HG03442 (cell line): ENCODE results near the gene FARS2.

Experiments
- ATAC-seq: cut with Tn5 transposase; IDR thresholded peaks from one replicate; pipeline ENCODE4 v1.9.1; 2021; ENCODE audit warnings: mild to moderate bottlenecking, moderate library complexity; ENCODE audit not compliant: unreplicated experiment

FARS2 gene

DNA sequence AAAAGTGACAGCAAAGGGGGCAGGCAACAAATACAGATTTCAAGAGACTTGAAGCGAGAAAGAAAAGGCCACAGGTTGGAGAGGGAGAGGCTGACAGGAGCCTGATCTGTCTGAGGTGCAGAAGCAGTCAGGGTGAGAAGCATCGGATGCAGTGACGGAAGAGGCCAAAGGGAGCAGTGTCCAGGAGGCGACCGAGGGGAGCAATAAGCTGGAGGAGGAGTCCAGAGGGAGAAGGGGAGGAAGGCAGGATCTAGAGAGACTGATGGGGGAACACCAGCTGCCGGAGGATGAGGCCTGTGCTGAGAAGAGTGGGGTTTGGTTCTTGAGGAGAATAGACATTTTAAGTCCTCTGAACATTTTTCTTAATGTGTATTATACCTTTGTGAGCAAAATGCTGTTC lies 23.8 kb downstream of the FARS2 start:
- ATAC-seq: no peak

DNA sequence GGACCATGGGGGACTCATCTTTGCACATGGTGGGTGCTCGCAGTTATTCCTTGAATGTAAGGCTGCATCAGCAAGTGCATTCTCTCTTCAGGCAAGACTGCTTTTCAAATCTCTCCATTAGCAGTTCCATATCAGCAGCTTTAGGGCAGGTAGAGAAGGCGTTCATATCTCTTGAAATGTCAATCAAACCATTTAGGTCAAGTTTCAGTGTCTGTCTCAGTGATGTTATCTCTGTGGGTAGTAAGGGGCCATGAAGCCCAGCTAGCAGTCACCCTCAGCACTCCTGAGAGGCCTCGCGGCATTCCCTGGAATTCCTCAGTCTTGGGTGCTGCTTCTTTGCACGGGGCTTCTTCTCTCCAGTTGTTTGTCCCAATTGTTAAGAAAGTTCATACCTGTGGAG lies 24.2 kb downstream of the FARS2 start:
- ATAC-seq: no peak

DNA sequence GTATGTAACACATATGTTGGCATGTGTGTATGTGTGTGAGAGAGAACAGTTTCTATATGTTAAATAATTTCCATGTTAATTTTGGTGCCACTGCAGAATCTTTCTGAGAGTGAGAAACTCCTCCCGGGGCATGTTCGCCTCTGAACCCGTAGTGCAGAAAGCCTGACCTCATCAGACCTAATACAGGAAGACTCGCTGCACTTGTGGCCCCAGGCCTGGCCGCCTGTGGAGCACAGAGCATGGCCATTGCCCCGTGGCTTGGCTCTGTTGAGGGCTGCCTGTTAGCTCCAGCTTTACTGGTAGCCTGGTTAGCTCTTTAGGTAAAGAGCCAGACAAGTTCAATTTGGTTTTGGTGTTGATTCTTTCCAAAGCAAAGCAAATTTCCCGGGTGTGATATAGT lies 25.5 kb downstream of the FARS2 start:
- no peak for ATAC-seq

DNA sequence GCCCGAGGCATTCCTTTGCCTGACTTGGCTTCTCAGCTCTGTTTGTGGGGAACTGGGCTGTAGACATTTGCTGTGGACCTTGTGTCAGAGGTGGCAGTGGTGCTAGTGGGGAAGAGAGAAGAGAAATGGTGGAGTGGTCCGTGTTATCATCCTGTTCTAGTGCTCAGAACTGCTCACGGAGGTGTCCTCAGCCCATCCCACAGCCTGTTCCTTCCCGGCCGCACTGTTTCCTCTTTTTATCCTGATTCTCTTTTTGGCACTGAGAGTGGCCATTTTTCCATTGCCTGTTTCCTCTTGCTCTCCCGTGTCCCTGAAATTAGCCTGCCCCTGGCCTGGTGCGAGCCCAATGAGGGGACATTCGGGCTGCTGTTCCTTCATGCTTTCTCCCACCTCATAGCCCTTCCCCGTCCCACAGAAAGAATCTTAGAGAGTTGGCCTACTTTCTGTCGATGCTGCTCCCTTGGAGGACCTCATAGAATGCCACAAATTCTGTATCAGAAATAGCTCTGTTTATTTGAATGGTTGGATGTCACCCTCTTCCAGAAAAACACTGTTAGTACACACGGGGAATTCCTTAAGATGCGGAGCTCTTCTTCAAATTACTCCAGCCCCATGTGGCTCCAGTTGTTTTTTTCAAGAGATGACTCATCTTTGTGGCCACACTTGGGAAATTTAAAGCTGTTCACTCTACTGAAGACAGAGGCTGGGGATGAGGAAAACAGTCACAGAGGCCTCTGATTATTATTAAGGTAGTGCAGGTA lies 26.1 kb downstream of the FARS2 start:
- ATAC-seq: no peak

DNA sequence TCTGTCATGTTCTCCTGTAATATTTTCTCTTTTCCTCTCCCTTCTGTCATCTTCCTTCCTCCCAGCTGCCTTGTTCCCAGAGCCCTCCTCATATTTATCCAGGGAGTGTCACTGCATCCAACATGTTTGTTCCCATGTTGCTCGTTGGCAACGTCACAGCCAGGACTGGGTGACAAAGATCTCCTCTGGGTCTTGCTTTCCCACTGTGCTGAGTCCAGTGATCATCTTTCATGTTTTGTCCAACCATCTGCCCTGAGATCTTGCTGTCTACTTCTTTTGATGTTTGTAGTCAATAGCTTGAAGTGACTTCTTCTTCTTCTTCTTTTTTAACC lies 26.6 kb downstream of the FARS2 start:
- no peak for ATAC-seq

GRCh38 chr6:5290097-5290496 lies 28.8 kb downstream of the FARS2 start:
- ATAC-seq: no peak

- no peak for ATAC-seq
Observed at GRCh38 chr6:5290500-5290899, 29.2 kb downstream of the FARS2 start.

- ATAC-seq: no peak
Observed at GRCh38 chr6:5292154-5292553, 30.8 kb downstream of the FARS2 start.

- no peak for ATAC-seq
Observed at GRCh38 chr6:5293692-5294091, 32.4 kb downstream of the FARS2 start.

DNA sequence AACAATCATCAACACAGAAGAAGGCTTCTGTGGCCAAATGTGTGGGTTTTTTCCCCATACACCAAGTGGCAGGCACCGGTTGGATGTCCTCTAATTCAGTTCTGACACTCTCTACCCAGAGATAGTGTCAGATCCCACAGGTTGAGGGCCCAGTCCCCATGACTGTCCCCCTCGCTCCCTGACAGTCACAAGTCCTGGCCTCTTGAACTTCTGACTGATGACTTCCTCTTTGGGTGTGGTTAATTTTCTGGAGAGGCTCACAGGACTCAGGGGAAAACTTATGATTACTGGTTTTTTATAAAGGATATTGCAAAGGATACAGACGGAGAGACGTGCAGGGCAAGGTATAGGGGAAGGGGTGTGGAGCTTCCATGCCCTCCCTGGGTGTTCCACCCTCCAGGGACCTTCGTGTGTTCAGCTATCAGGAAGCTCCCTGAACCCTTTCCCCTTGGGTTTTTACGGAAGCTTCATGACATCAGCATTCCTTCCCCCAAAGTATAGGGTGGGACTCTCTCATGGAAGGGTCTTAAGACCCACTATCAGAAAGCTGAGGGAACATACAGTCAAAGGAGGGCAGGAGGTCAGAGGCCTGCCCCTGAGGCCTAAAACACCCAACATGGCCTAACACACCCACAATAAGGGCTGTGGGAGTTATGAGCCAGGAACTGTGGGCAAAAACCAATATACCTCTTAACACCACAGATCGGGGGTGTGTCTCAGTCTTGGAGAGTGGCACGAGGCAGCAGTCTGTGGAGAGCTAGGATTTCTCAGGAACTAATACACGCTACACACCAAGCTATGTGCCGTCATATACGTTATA lies 33.3 kb downstream of the FARS2 start:
- peak; percentile 43 for ATAC-seq

GRCh38 chr6:5295623-5296022 lies 34.3 kb downstream of the FARS2 start:
- ATAC-seq: no peak

GRCh38 chr6:5300206-5300764 lies 39.0 kb downstream of the FARS2 start:
- ATAC-seq: no peak

GRCh38 chr6:5302220-5302946 lies 41.1 kb downstream of the FARS2 start:
- peak; percentile 83 for ATAC-seq

DNA sequence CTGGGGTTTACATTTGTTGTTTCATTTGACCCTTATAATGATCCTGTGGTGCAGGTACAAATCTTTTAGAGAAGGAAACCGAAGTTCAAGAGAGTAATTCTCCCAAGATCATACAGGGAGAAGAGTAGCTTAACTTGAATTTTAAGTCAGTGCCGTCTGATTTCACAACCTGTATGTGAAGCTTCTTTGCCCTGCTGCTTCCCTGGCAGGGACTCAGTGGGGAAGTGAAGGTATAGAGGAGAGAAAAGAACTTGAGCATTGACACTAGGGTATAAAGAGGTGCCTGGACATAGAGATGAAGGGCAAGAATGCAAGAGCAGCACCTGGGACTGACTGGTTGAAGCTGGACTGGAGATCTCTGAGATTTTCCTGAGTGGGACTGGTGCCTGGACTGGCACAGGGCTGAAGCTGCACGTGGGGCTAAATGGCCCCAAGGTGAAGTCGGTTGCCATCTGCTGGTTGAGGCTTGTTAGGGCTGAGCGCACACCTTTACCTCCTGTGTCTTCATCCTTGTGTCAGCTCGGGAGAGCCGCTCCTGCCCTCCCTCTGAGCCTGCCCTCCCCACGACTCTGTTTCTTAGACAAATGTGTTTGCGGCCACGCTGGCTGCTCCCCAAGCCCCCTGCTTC lies 41.8 kb downstream of the FARS2 start:
- ATAC-seq: peak; percentile 56

- no peak for ATAC-seq
Observed at GRCh38 chr6:5303682-5304081, 42.4 kb downstream of the FARS2 start.

GRCh38 chr6:5305968-5306626 lies 44.8 kb downstream of the FARS2 start:
- no peak for ATAC-seq

DNA sequence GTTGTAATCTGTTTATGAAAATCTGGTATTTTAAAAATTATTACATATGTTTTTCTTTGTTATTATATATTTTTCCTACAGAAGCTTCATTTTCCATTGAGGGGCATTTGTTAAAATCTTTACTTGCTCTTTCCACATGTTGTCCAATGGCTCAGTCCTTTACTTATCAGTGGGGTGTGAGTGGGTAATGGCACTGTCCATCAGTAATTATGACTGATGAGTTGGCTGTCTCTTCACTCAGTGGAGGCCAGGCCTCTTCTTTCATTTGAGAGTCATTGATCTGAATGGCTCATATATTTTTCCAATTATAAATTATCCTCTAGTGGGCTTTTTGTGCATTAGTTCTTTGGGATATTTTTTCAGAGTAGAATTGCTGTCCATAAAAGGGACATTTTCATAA lies 45.7 kb downstream of the FARS2 start:
- no peak for ATAC-seq

DNA sequence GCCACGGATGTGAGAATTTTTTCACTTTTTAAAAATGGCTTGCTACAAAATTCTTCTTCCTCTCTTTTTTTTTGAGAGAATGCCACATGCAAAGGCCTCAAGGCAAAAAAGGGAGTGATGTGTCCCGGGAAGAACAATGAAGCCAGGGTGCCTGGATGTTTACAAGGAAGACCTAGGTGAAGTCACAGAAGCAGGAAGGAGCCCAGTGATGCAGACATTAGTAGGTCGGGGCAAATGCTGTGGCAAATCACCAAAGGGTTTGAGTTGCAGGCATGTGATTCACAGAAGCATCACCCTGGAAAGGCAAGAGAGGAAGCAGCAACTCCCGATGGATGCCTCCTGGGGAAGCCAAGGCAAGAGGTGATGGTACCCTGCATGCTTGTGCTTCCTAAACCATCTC lies 46.8 kb downstream of the FARS2 start:
- ATAC-seq: no peak

DNA sequence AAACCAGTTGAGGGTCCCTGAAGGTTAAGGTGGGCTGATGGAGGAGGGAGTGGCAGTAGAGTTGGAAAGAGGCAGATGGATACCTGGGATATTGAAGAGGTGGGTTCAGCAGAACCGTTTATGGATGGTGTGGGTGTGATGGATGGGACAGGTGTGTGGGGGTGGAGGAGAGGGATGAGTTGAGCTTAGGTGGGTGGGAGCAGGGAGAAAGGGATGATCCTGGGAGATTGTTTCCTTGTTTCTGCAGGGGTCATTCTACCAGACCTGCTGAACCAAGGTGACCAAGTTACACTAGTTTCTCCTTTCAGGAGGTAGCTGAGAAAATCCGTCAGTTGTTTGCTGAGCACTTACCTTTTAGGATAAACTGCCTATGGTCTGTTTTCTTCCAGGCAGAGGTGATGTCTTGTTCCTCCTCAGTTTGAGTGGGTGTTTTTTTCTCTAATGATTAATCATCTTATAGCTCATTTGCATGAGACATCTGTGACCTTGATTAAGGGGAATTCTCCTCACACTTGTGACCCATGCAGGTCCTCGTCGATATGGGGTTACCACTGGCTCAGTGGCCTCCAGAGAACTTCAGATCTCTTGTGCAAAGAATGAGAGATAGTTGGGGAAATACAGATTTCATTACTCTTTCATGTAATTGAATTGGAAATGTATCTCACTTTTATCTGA lies 53.0 kb downstream of the FARS2 start:
- ATAC-seq: no peak

DNA sequence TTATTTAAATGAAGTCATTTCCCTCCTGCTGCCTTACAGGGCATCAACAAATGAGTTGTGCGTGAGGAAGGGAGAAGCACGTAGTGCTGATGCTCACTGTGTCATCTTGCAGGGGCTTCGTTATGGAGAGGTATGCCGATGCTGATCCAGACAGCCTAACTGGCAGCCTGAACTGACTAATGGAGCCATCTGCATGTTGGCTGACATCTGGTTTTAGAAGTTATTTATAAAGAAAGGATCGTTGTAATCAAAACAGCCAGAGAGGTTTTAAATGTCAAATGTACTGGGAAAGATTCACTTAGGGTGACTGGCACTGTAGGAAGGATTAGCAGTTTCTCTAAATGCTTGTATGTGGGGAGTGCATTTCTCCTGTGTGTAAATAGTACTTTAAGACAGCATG lies 54.6 kb downstream of the FARS2 start:
- no peak for ATAC-seq
